Glutamatergic neuron (in vitro differentiated cells): ENCODE results near the gene CHID1. TPM values are rescaled to one million over a fixed set of nuclear protein-coding genes. Genes with fewer than 3 reads are reported as not detected.

Experiments
- DNase-seq: peaks from one replicate; pipeline ENCODE4 v3.0.0; 2022
- H3K27ac Mint-ChIP-seq: one replicate; pipeline ENCODE4 v1.8.0; 2020; ENCODE audit warnings: mild to moderate bottlenecking, mixed read lengths, inconsistent platforms; ENCODE audit not compliant: unreplicated experiment
- H3K27me3 Mint-ChIP-seq: one replicate; pipeline ENCODE4 v1.8.0; 2020; ENCODE audit warnings: mild to moderate bottlenecking, moderate library complexity, mixed read lengths, inconsistent platforms; ENCODE audit not compliant: unreplicated experiment
- H3K36me3 Mint-ChIP-seq: one replicate; pipeline ENCODE4 v1.8.0; 2020; ENCODE audit warnings: mild to moderate bottlenecking, mixed read lengths, inconsistent platforms; ENCODE audit not compliant: unreplicated experiment
- H3K4me1 Mint-ChIP-seq: one replicate; pipeline ENCODE4 v1.8.0; 2020; ENCODE audit warnings: mild to moderate bottlenecking, low read depth, mixed read lengths, inconsistent platforms; ENCODE audit not compliant: unreplicated experiment
- H3K4me3 Mint-ChIP-seq: one replicate; pipeline ENCODE4 v1.8.0; 2020; ENCODE audit warnings: mild to moderate bottlenecking, mixed read lengths, inconsistent platforms; ENCODE audit not compliant: unreplicated experiment
- H3K9me3 Mint-ChIP-seq: one replicate; pipeline ENCODE4 v1.8.0; 2020; ENCODE audit warnings: mild to moderate bottlenecking, moderate library complexity, mixed read lengths, inconsistent platforms; ENCODE audit not compliant: unreplicated experiment
- total RNA-seq: library from RNA; stranded (reverse); fragmentation: NEBNext Ultra II Directional; extraction: Animal tissue kit (Norgen Biotek cat#: 25700); gene quantifications from one replicate; pipeline ENCODE4 v1.2.1, GENCODE V29; 2021; ENCODE audit not compliant: unreplicated experiment
- TF ChIP-seq, protein P1 (sequence below): fragments of 200-600 bp; sonication (generic); IDR thresholded peaks from one replicate; pipeline ENCODE4 v1.5.0; 2021; ENCODE audit not compliant: partially characterized antibody, unreplicated experiment

The CHID1 gene
- total RNA-seq, 1 donor from 2014 or later: 56.1 TPM

DNA sequence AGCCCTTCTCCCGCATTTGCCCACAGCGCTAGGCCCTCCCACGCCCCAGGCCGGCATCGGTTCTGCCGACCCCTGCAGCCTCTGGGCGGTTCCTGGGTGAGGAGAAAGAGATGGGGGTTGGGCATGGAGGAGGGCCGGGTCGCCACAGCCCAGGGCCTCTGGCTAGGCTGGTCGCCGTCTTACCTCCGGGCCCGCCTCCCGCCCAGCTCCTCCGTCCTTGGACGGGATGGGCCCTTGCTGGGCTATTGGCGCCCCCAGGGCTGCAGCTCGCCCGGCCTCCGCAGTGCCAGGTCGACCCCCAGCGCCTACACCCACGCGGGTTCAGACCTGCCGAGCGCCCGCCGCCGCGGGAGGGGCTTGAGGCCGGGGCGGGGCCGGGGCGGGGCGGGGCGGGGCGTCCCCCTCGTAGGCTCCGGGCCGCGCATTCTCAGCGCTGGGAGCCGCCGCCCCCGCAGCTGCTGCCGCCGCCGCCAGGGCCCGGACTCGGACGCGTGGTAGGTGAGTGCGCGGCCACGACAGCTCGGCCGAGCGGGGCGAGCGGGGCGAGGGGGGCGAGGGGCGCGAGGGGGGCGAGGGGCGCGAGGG is 78.0 kb downstream of the CHID1 start, which contains the start of gene CD151:
TSS of gene CD151 (plus strand) at position 424 of the 585 bp plus-strand sequence. CDS start 3,118 bp downstream, outside the sequence.
- Mint-ChIP-seq H3K4me3 (peak within 1 kb of the TSS; percentile 92), H3K9me3 (peaks cover 7% of the 10 kb centered on the region), H3K27ac (peak within 1 kb of the TSS; percentile 92), H3K4me1 (peaks cover 11% of the 10 kb centered on the region), H3K36me3 (no peaks in the 10 kb centered on the region), H3K27me3 (peaks cover 13% of the 10 kb centered on the region)
- peak; percentile 80 for DNase-seq
- TF ChIP-seq, protein P1, sequence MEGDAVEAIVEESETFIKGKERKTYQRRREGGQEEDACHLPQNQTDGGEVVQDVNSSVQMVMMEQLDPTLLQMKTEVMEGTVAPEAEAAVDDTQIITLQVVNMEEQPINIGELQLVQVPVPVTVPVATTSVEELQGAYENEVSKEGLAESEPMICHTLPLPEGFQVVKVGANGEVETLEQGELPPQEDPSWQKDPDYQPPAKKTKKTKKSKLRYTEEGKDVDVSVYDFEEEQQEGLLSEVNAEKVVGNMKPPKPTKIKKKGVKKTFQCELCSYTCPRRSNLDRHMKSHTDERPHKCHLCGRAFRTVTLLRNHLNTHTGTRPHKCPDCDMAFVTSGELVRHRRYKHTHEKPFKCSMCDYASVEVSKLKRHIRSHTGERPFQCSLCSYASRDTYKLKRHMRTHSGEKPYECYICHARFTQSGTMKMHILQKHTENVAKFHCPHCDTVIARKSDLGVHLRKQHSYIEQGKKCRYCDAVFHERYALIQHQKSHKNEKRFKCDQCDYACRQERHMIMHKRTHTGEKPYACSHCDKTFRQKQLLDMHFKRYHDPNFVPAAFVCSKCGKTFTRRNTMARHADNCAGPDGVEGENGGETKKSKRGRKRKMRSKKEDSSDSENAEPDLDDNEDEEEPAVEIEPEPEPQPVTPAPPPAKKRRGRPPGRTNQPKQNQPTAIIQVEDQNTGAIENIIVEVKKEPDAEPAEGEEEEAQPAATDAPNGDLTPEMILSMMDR: no peak

DNA sequence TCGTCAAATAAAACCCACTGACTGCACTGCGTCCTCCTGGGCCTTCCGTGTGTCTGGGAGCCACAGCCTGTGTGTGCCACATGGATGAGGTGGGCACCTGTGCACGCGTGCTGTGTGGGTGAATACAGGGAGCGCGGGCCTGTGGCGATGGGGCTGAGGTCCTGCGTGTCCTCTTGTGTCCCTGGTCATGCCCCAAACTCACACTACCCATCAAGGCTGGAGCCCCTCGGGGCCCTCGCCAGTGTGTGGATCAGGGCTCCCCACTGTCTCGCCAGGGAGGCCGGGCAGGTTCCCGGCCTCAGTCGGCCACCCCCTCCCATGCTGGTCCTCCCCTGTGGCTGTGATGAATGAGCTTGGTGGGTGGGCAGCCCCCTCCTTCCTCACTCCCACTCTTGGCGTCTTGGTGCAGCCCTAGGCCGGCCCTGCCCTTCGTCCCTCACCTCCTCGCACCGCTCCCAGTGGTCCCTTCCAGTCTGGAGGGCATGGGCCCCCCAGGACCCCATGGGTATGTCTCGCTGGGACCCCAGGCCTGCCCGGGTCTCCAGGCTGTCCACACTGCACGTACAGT is 78.6 kb downstream of the CHID1 start:
- peaks cover 14% of the 10 kb centered on the region for H3K27me3 Mint-ChIP-seq
- DNase-seq: no peak
- TF ChIP-seq, protein P1: no peak
- H3K4me3 Mint-ChIP-seq: peak overlapping the region; percentile 88
- peaks cover 11% of the 10 kb centered on the region for H3K4me1 Mint-ChIP-seq
- H3K27ac Mint-ChIP-seq: peak overlapping the region; percentile 90
- H3K9me3 Mint-ChIP-seq: peaks cover 7% of the 10 kb centered on the region
- no peaks in the 10 kb centered on the region for H3K36me3 Mint-ChIP-seq

DNA sequence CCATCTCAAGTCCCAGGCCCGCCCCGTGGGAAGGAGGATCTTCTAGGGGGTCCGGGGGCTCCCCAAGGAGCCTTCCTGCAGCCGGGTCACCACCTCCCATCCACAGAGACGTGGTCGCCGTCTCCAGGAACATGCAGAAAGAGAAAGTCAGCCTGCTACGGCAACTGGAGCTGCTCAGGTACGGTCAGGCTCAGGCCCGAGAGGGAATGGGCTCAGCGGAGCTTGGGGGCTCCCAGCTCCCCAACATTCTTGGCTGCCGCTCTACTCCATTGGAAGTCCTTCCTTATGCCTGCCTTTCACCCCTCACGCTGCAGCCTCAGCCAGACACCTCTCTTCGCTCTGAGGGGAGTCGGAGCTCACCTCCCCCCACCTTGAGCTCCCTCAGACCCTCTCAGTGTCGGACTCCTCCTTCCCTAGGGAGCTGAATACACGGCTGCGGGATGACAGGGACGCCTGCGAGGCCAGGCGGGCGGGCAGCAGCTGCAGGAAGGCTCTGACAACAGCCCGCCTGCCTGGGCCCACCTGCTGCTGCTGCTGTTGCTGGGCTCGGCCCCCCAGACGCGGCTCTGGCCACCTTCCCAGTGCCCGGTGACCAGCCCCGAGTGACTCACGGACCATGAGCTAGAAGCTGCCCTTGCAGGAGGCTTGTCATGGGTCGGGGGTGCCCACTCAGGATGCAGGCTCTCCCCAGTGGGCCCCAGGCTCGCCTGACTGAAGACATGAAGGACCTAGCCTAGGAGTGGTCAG is 79.3 kb downstream of the CHID1 start:
- TF ChIP-seq, protein P1: no peak
- Mint-ChIP-seq H3K27me3 (peaks cover 18% of the 10 kb centered on the region), H3K4me3 (peak overlapping the region; percentile 86), H3K4me1 (peaks cover 11% of the 10 kb centered on the region), H3K9me3 (peaks cover 11% of the 10 kb centered on the region), H3K27ac (peak overlapping the region; percentile 89), H3K36me3 (no peaks in the 10 kb centered on the region)
- DNase-seq: peak; percentile 65

DNA sequence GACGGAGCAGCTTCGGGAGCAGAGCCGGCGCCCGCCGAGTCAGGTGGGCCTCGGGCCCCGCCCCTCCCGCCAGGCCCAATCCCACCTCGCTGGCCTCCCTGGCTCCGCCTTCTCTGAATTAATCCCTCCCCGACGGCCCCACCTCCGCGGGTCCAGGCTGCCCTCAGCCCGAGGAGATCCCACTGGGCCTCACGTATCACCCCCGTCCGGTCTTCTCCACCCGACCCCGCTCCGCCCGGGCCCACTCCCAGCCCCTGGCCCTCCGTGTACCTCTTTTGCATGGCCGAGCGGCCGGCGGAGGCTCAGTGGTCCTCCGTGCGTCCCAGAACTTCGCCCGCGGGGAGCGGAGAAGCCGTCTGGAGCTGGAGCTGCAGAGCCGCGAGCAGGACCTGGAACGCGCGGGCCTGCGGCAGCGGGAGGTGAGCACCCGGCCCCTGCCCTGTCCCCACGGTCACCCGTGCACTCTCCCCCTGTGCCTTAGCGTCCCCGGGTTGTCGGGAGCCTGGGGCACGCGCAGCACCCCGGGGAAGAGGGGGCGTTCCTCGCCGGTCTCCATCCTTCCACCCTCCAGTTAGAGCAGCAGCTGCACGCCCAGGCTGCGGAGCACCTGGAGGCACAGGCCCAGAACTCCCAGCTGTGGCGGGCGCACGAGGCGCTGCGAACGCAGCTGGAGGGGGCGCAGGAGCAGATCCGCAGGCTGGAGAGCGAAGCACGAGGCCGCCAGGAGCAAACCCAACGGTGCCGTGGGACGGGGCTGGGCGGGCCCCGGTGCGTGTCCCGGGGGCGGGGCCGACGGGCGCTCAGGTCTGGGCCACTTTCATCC is 80.1 kb downstream of the CHID1 start:
- Mint-ChIP-seq H3K4me1 (peaks cover 11% of the 10 kb centered on the region), H3K4me3 (peak overlapping the region; percentile 42), H3K36me3 (no peaks in the 10 kb centered on the region), H3K9me3 (peaks cover 11% of the 10 kb centered on the region), H3K27me3 (peaks cover 18% of the 10 kb centered on the region), H3K27ac (no peak overlapping the region)
- TF ChIP-seq, protein P1: no peak
- DNase-seq: peak; percentile 90
